ENCODE results near the gene EXOSC10. TPM values are rescaled to one million over a fixed set of nuclear protein-coding genes. Genes with fewer than 3 reads are reported as not detected.

EXOSC10 gene
- polyA plus RNA-seq (2013, experiment 1 of 2): 55.5 TPM
- 55.9 TPM for polyA plus RNA-seq (2013, experiment 2 of 2)

DNA sequence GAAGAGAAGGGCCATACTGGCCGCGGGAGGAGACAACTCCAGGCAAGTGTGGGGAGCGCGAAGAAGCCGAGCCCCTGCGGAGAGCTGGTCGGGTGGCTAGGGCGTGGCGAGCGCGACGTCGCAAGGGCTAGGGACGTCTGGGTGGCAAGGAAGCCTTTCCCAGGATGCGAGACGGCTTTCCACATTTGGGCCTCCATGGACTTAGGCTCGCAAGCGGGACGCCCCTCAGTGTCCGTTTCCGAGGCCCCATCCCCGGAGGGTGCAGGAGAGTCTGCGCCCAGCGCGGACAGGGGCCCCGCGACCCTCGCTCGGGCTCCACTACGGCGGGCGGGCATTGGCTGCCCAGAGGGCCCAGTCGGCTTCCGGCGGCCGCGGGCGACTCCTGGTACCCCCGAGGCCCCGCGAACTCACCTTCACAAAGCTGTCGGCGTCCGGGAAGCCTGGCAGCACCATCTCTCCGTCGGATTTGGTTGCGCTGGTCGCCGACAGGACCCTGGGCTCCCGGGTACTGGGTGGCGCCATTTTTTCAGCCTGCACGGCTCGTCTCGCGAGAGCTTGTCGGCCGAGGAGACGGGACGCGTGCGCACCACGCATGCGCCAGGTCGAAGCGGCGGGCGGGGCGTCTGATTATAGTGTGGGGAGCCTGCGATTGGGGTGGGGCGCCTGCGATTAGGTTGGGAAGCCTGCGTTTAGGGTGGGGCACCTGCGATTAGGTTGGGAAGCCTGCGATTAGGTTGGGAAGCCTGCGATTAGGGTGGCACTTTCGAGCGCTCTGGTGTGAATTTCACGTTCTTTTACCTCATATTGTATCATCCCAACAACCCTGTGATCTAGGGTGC lies at the start of gene EXOSC10:
Gene EXOSC10, minus strand, starts transcription at position 560 of the 839 bp plus-strand sequence. Its CDS starts 38 bp downstream, at position 522.
- Histone ChIP-seq H3K18ac (ENCODE audit: low read length) (peak within 1 kb of the TSS; percentile 97), H3K27me3 (ENCODE audit: control insufficient read depth in 3 of 3, insufficient read depth in 3 of 3, low read depth in 1 of 3, low read length in 3 of 3) (no peaks in the 10 kb centered on the region), H3K4ac (ENCODE audit: low read length) (no peak within 1 kb of the TSS), H3K27ac (replicated peaks; ENCODE audit: low read length) (peak within 1 kb of the TSS; percentile 50), H3K23ac (ENCODE audit: low read depth, low read length, poor library complexity) (peak within 1 kb of the TSS; percentile 93), H2BK5ac (ENCODE audit: low read length) (peak within 1 kb of the TSS; percentile 99), H3K4me2 (ENCODE audit: insufficient read depth, low read length, poor library complexity, severe bottlenecking) (peak within 1 kb of the TSS; percentile 98), H3K4me1 (ENCODE audit: control insufficient read depth in 2 of 2, insufficient read depth in 1 of 2, low read depth in 1 of 2, low read length in 2 of 2) (peaks cover 3 to 4% of the 10 kb centered on the region in 2 donors), H3K9me3 (replicated peaks in 1 of 2; ENCODE audit: control insufficient read depth in 2 of 2, insufficient read depth in 1 of 2, low read depth in 1 of 2, low read length in 2 of 2) (no peaks in the 10 kb centered on the region), H4K91ac (ENCODE audit: low read depth, low read length, poor library complexity) (no peak within 1 kb of the TSS), H2AK5ac (ENCODE audit: low read depth, low read length) (peak within 1 kb of the TSS; percentile 75), H2BK15ac (ENCODE audit: low read length) (peak within 1 kb of the TSS; percentile 58), H3K14ac (ENCODE audit: low read length) (peak within 1 kb of the TSS; percentile 38), H3K9ac (ENCODE audit: low read depth, low read length, poor library complexity) (peak within 1 kb of the TSS; percentile 98), H2BK120ac (ENCODE audit: low read depth, low read length) (no peak within 1 kb of the TSS), H3K79me1 (ENCODE audit: low read depth, low read length) (peaks cover 5% of the 10 kb centered on the region), H3K36me3 (replicated peaks in 1 of 2; ENCODE audit: control insufficient read depth in 2 of 2, insufficient read depth in 2 of 2, low read length in 2 of 2) (peaks cover 10 to 37% of the 10 kb centered on the region in 2 donors), H2AFZ (ENCODE audit: low read length) (peak within 1 kb of the TSS; percentile 95), H4K8ac (ENCODE audit: low read depth, low read length) (peak within 1 kb of the TSS; percentile 98), H2BK12ac (ENCODE audit: low read length) (no peak within 1 kb of the TSS), H3K4me3 (ENCODE audit: low read length in 2 of 2) (peak within 1 kb of the TSS; percentile 90 to 95)
- peak; percentile 90 for DNase-seq (ENCODE audit: low spot score)
- no CpG with 5 or more reads among the region's 78 CpGs for WGBS, 2 donors (ENCODE audit: extremely low coverage in 2 of 2, insufficient read length in 2 of 2, insufficient replicate concordance in 1 of 2)

DNA sequence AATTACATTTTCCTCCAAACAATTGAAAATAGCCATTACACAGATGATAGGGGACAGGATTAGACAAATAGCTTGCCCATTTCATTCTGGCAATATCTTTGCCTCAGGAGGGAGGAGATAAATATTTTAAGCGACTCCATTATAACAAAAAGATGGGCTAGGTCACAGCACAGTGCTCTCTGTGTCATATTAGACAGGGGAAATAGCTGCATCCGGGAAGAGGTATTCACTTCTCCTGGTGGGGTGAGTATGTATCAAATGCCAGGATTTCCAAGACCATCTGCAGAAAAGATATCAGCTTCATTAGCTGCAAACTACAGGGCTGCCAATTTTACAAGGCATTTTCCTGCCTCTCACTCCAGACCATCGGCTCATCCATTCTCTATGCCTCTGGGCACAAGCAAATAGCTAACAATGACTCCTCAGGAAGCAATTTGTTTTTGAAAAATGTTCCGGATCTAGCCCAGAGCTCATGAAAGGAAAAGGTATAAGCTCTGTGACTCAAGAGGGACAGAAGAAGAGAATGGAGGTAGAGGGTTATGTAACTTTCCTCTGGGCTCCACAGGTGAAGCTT lies 47.6 kb upstream of the EXOSC10 start:
- H3K79me1 ChIP-seq (ENCODE audit: low read depth, low read length): no peaks in the 10 kb centered on the region
- H3K27ac ChIP-seq (replicated peaks; ENCODE audit: low read length): no peak overlapping the region
- H2AFZ ChIP-seq (ENCODE audit: low read length): no peak overlapping the region
- no peak overlapping the region for H4K8ac ChIP-seq (ENCODE audit: low read depth, low read length)
- H2AK5ac ChIP-seq (ENCODE audit: low read depth, low read length): no peak overlapping the region
- H2BK12ac ChIP-seq (ENCODE audit: low read length): no peak overlapping the region
- H2BK15ac ChIP-seq (ENCODE audit: low read length): no peak overlapping the region
- no peak overlapping the region for H3K18ac ChIP-seq (ENCODE audit: low read length)
- WGBS, 2 donors (ENCODE audit: extremely low coverage in 2 of 2, insufficient read length in 2 of 2, insufficient replicate concordance in 1 of 2): no CpG with 5 or more reads among the region's 4 CpGs
- no peak overlapping the region for H2BK120ac ChIP-seq (ENCODE audit: low read depth, low read length)
- H4K91ac ChIP-seq (ENCODE audit: low read depth, low read length, poor library complexity): no peak overlapping the region
- peaks cover 32 to 96% of the 10 kb centered on the region in 2 donors for H3K36me3 ChIP-seq (replicated peaks in 1 of 2; ENCODE audit: control insufficient read depth in 2 of 2, insufficient read depth in 2 of 2, low read length in 2 of 2)
- H3K9ac ChIP-seq (ENCODE audit: low read depth, low read length, poor library complexity): no peak overlapping the region
- H3K14ac ChIP-seq (ENCODE audit: low read length): no peak overlapping the region
- H3K4me3 ChIP-seq (ENCODE audit: low read length in 2 of 2): no peak overlapping the region
- H3K4me1 ChIP-seq (ENCODE audit: control insufficient read depth in 2 of 2, insufficient read depth in 1 of 2, low read depth in 1 of 2, low read length in 2 of 2): no peaks in the 10 kb centered on the region
- H3K27me3 ChIP-seq (ENCODE audit: control insufficient read depth in 3 of 3, insufficient read depth in 3 of 3, low read depth in 1 of 3, low read length in 3 of 3): no peaks in the 10 kb centered on the region
- no peak overlapping the region for H2BK5ac ChIP-seq (ENCODE audit: low read length)
- DNase-seq (ENCODE audit: low spot score): no peak
- no peak overlapping the region for H3K4me2 ChIP-seq (ENCODE audit: insufficient read depth, low read length, poor library complexity, severe bottlenecking)
- no peak overlapping the region for H3K23ac ChIP-seq (ENCODE audit: low read depth, low read length, poor library complexity)
- H3K4ac ChIP-seq (ENCODE audit: low read length): no peak overlapping the region
- H3K9me3 ChIP-seq (replicated peaks in 1 of 2; ENCODE audit: control insufficient read depth in 2 of 2, insufficient read depth in 1 of 2, low read depth in 1 of 2, low read length in 2 of 2): no peaks in the 10 kb centered on the region

DNA sequence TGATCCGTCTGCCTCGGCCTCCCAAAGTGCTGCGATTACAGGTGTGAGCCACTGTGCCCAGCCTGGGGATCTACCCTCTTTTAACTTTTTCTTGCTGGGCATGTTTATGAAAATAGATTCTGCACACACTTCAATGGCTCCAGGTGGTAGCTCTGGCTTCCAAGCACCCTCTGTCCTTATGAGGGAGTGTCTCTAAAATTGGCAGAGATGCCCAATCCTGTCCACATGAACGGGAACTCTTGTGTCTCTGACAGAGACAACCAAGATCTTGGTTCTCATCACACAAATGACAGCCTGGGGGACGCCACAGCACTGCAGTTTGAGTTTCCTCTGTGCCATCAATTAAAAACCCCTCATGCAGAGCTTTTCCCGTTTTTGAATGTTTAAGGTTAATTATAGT lies 46.1 kb upstream of the EXOSC10 start:
- no peak overlapping the region for H3K4me3 ChIP-seq (ENCODE audit: low read length in 2 of 2)
- no peak overlapping the region for H2AFZ ChIP-seq (ENCODE audit: low read length)
- H3K23ac ChIP-seq (ENCODE audit: low read depth, low read length, poor library complexity): no peak overlapping the region
- H3K4me1 ChIP-seq (ENCODE audit: control insufficient read depth in 2 of 2, insufficient read depth in 1 of 2, low read depth in 1 of 2, low read length in 2 of 2): no peaks in the 10 kb centered on the region
- no peaks in the 10 kb centered on the region for H3K79me1 ChIP-seq (ENCODE audit: low read depth, low read length)
- H2AK5ac ChIP-seq (ENCODE audit: low read depth, low read length): no peak overlapping the region
- H3K18ac ChIP-seq (ENCODE audit: low read length): no peak overlapping the region
- no peak overlapping the region for H3K14ac ChIP-seq (ENCODE audit: low read length)
- no peak overlapping the region for H3K27ac ChIP-seq (replicated peaks; ENCODE audit: low read length)
- no peaks in the 10 kb centered on the region for H3K27me3 ChIP-seq (ENCODE audit: control insufficient read depth in 3 of 3, insufficient read depth in 3 of 3, low read depth in 1 of 3, low read length in 3 of 3)
- no peak overlapping the region for H4K8ac ChIP-seq (ENCODE audit: low read depth, low read length)
- no peak overlapping the region for H2BK5ac ChIP-seq (ENCODE audit: low read length)
- H3K36me3 ChIP-seq (replicated peaks in 1 of 2; ENCODE audit: control insufficient read depth in 2 of 2, insufficient read depth in 2 of 2, low read length in 2 of 2): peaks cover 29 to 85% of the 10 kb centered on the region in 2 donors
- no peak overlapping the region for H3K4me2 ChIP-seq (ENCODE audit: insufficient read depth, low read length, poor library complexity, severe bottlenecking)
- H4K91ac ChIP-seq (ENCODE audit: low read depth, low read length, poor library complexity): no peak overlapping the region
- H2BK12ac ChIP-seq (ENCODE audit: low read length): no peak overlapping the region
- H3K4ac ChIP-seq (ENCODE audit: low read length): no peak overlapping the region
- no CpG with 5 or more reads among the region's 6 CpGs for WGBS, 2 donors (ENCODE audit: extremely low coverage in 2 of 2, insufficient read length in 2 of 2, insufficient replicate concordance in 1 of 2)
- H2BK15ac ChIP-seq (ENCODE audit: low read length): no peak overlapping the region
- no peak overlapping the region for H2BK120ac ChIP-seq (ENCODE audit: low read depth, low read length)
- no peaks in the 10 kb centered on the region for H3K9me3 ChIP-seq (replicated peaks in 1 of 2; ENCODE audit: control insufficient read depth in 2 of 2, insufficient read depth in 1 of 2, low read depth in 1 of 2, low read length in 2 of 2)
- DNase-seq (ENCODE audit: low spot score): no peak
- no peak overlapping the region for H3K9ac ChIP-seq (ENCODE audit: low read depth, low read length, poor library complexity)

DNA sequence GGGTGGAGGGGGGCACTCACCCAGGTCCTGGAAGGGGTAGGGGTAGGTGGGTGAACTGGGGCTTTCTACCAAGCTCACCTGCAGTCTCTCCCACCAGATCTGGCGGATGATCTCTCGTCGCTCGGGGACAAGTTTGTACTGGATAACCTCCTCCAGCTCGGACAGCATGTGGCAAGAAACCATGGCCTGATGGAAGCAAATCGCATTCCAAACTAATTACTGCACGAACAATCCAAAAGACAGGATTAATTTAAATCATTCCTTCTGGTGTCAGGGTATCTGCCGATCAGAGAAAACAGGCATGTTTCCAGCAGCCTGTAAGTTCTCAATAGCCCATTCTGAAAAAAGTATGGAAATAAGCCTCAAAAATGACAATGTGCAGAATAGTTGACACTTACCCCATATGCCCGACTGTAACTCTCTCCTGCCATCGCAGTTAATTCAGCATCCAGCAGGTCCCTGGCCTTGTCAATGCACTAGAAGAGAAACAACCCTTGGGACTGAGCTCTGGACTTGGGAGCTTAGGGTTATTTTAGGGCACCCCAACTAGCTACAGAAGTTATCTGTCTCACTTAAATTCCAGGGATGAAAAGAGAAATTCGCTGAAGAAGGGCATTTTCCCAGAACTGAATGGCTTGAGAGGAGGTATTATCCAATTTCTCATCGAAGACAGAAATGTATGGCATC lies 45.0 kb upstream of the EXOSC10 start:
- no peak for DNase-seq (ENCODE audit: low spot score)
- no CpG with 5 or more reads among the region's 12 CpGs for WGBS, 2 donors (ENCODE audit: extremely low coverage in 2 of 2, insufficient read length in 2 of 2, insufficient replicate concordance in 1 of 2)

More for the DNA sequence above, 45.0 kb upstream of the EXOSC10 start:
- Histone ChIP-seq H4K8ac (ENCODE audit: low read depth, low read length) (no peak overlapping the region), H3K4me2 (ENCODE audit: insufficient read depth, low read length, poor library complexity, severe bottlenecking) (no peak overlapping the region), H3K4me1 (ENCODE audit: control insufficient read depth in 2 of 2, insufficient read depth in 1 of 2, low read depth in 1 of 2, low read length in 2 of 2) (no peaks in the 10 kb centered on the region), H2BK15ac (ENCODE audit: low read length) (no peak overlapping the region), H3K79me1 (ENCODE audit: low read depth, low read length) (no peaks in the 10 kb centered on the region), H3K9ac (ENCODE audit: low read depth, low read length, poor library complexity) (no peak overlapping the region), H2AFZ (ENCODE audit: low read length) (no peak overlapping the region), H3K27me3 (ENCODE audit: control insufficient read depth in 3 of 3, insufficient read depth in 3 of 3, low read depth in 1 of 3, low read length in 3 of 3) (no peaks in the 10 kb centered on the region), H3K18ac (ENCODE audit: low read length) (no peak overlapping the region), H3K4me3 (ENCODE audit: low read length in 2 of 2) (no peak overlapping the region), H3K23ac (ENCODE audit: low read depth, low read length, poor library complexity) (no peak overlapping the region), H2BK12ac (ENCODE audit: low read length) (no peak overlapping the region), H2BK5ac (ENCODE audit: low read length) (no peak overlapping the region), H3K4ac (ENCODE audit: low read length) (no peak overlapping the region), H3K36me3 (replicated peaks in 1 of 2; ENCODE audit: control insufficient read depth in 2 of 2, insufficient read depth in 2 of 2, low read length in 2 of 2) (peaks cover 28 to 86% of the 10 kb centered on the region in 2 donors), H4K91ac (ENCODE audit: low read depth, low read length, poor library complexity) (no peak overlapping the region), H3K27ac (replicated peaks; ENCODE audit: low read length) (no peak overlapping the region), H3K14ac (ENCODE audit: low read length) (no peak overlapping the region), H2BK120ac (ENCODE audit: low read depth, low read length) (no peak overlapping the region), H3K9me3 (replicated peaks in 1 of 2; ENCODE audit: control insufficient read depth in 2 of 2, insufficient read depth in 1 of 2, low read depth in 1 of 2, low read length in 2 of 2) (no peaks in the 10 kb centered on the region), H2AK5ac (ENCODE audit: low read depth, low read length) (no peak overlapping the region)
